ENCODE measurements around the gene CP. TPM values are rescaled to one million over a fixed set of nuclear protein-coding genes. Genes with fewer than 3 reads are reported as not detected.
"Not testable (repeated sequence)": the region's sequence is repeated elsewhere in the genome, so short reads cannot be mapped to it uniquely, and the experiment has no call there.

Gene CP
- total and polyA plus RNA-seq, 12 donors: 0.48 to 17.2 (median 5.4) TPM

- peak overlapping the region in 1 of 5 donors; percentile 24 for H3K27ac ChIP-seq
- no peaks in the 10 kb centered on the region for H3K27me3 ChIP-seq
- TF ChIP-seq POLR2A (IDR thresholded peaks at IDR 0.05) (no peak), CTCF (IDR thresholded peaks at IDR 0.05) (no peak)
- H3K9me3 ChIP-seq (replicated peaks in 1 of 3): no peaks in the 10 kb centered on the region
- peak in 1 of 7 donors; percentile 7 for DNase-seq
- intact Hi-C loops (cut with DNase I): no loop called here
- WGBS, 4 donors: 72 to 73% (median 73%) methylated on average over 6 of the region's 6 CpGs
- no peak overlapping the region for H3K4me3 ChIP-seq
- H3K36me3 ChIP-seq (replicated peaks in 1 of 2): no peaks in the 10 kb centered on the region
- peaks cover 6 to 19% of the 10 kb centered on the region in 2 donors for H3K4me1 ChIP-seq (replicated peaks in 1 of 2)
Observed at GRCh38 chr3:149223461-149223820, 1.8 kb upstream of the CP start.

GRCh38 chr3:149219380-149220121 lies 2.1 kb downstream of the CP start:
- H3K27me3 ChIP-seq, DNase-seq: not testable (repeated sequence)

DNA sequence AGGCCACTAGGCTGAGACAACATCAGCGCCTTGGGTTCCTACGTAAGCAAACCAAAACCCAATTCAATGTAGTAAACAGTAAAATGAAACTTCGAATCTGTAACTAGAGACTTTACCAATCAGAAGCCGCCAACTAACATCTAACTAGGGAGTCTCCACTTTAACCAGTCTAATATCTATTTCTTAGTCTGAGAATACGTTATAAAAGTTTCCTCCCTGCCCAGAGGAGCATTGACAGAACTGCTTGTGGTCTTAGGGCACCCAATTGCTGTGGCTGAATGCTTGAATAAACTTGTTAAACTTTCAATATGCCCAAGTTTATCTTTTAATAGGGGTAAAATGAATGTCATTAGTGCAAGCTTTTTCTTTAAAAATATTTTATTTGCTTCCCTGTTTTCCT lies 4.3 kb downstream of the CP start:
- intact Hi-C loops (cut with DNase I): no loop called here
- Histone ChIP-seq H3K9me3 (replicated peaks in 1 of 3) (no peaks in the 10 kb centered on the region), H3K4me3 (no peak overlapping the region), H3K27ac (no peak overlapping the region), H3K4me1 (replicated peaks in 1 of 2) (peaks cover 0 to 11% of the 10 kb centered on the region in 2 donors), H3K36me3 (replicated peaks in 1 of 2) (no peaks in the 10 kb centered on the region), H3K27me3 (no peaks in the 10 kb centered on the region)
- TF ChIP-seq CTCF (IDR thresholded peaks at IDR 0.05) (no peak), POLR2A (IDR thresholded peaks at IDR 0.05) (no peak)
- WGBS, 4 donors: 89 to 96% (median 94%) methylated on average over 5 of the region's 5 CpGs
- DNase-seq: no peak

More at GRCh38 chr3:149219380-149220121, 2.1 kb downstream of the CP start:
- H3K4me3 ChIP-seq; H3K27ac ChIP-seq; H3K36me3 ChIP-seq (replicated peaks in 1 of 2); H3K9me3 ChIP-seq (replicated peaks in 1 of 3); intact Hi-C loops (cut with DNase I): not testable (repeated sequence)
- H3K4me1 ChIP-seq (replicated peaks in 1 of 2): peaks cover 0 to 19% of the 10 kb centered on the region in 2 donors
- WGBS, 4 donors: 88 to 100% (median 91%) methylated on average over 1 of the region's 1 CpG

- H3K4me3 ChIP-seq: no peak overlapping the region
- H3K4me1 ChIP-seq (replicated peaks in 1 of 2): peaks cover 0 to 11% of the 10 kb centered on the region in 2 donors
- no peaks in the 10 kb centered on the region for H3K27me3 ChIP-seq
- DNase-seq: peak in 3 of 7 donors; percentile 14 to 31 (median 21)
- no peaks in the 10 kb centered on the region for H3K9me3 ChIP-seq (replicated peaks in 1 of 3)
- WGBS, 4 donors: 62 to 72% (median 68%) methylated on average over 4 of the region's 4 CpGs
- intact Hi-C loops (cut with DNase I): no loop called here
- no peaks in the 10 kb centered on the region for H3K36me3 ChIP-seq (replicated peaks in 1 of 2)
- H3K27ac ChIP-seq: peak overlapping the region in 2 of 5 donors; percentile 23 to 46
- TF ChIP-seq POLR2A (IDR thresholded peaks at IDR 0.05) (no peak), CTCF (IDR thresholded peaks at IDR 0.05) (no peak)
Observed at GRCh38 chr3:149216193-149216869, 5.3 kb downstream of the CP start.
